HL-60 (cell line): ENCODE data around the gene SUN3.

ENCODE experiments used
- DNase-seq, 2 experiments: peaks; one replicate each; pipeline ENCODE4 v3.0.0-alpha.2; 2010 to 2020; ENCODE audit warnings: low read depth in 1 of 2, low spot score in 1 of 2
- H3K27ac ChIP-seq: fragments of 250-450 bp; sonication (Bioruptor Pico); replicated peaks from 2 replicates; pipeline ENCODE4 v1.5.1; 2020; ENCODE audit warnings: mild to moderate bottlenecking, moderate library complexity
- H3K27me3 ChIP-seq: fragments of 250-450 bp; sonication (Bioruptor Pico); 2 replicates; pipeline ENCODE4 v1.5.1; 2021; ENCODE audit warnings: mild to moderate bottlenecking, moderate library complexity; ENCODE audit not compliant: insufficient read depth, poor library complexity, severe bottlenecking
- H3K4me3 ChIP-seq: replicated peaks from 2 replicates; pipeline ENCODE4 v1.5.1; 2011; ENCODE audit warnings: mild to moderate bottlenecking, control low read depth, low read length; ENCODE audit not compliant: insufficient read depth
- CTCF ChIP-seq: IDR thresholded peaks from one replicate; pipeline ENCODE4 v1.5.1; 2011; ENCODE audit warnings: low read length, control low read depth, inconsistent platforms; ENCODE audit not compliant: insufficient read depth
- GABPA ChIP-seq: IDR thresholded peaks from 2 replicates; pipeline ENCODE4 v1.6.1; 2012; ENCODE audit warnings: low read depth
- POLR2AphosphoS5 ChIP-seq: IDR thresholded peaks from 2 replicates; pipeline ENCODE4 v1.6.1; 2012; ENCODE audit warnings: low read depth
- REST ChIP-seq: IDR thresholded peaks from 2 replicates; pipeline ENCODE4 v1.6.1; 2012; ENCODE audit warnings: low read depth; ENCODE audit not compliant: insufficient replicate concordance
- SPI1 ChIP-seq: IDR thresholded peaks from 2 replicates; pipeline ENCODE4 v1.6.1; 2012; ENCODE audit warnings: low read depth, mild to moderate bottlenecking, borderline replicate concordance
- long read RNA-seq: library from polyadenylated mRNA; unstranded; transcript quantifications from one replicate; pipeline ENCODE4 v2.0.0, GENCODE V29; 2020

Gene SUN3
- long read RNA-seq: 0 reads

- no peak for DNase-seq
- no peak within 1 kb of the TSS for H3K4me3 ChIP-seq
- TF ChIP-seq SPI1: no peak
- TF ChIP-seq REST: no peak
- H3K27me3 ChIP-seq: peaks cover 7% of the 10 kb centered on the region
- no peak within 1 kb of the TSS for H3K27ac ChIP-seq
Measured at GRCh38 chr7:48028938-48029337, at the start of gene SUN3. Gene SUN3 (minus strand): TSS chr7:48029107. CDS start chr7:48028938, 169 bp downstream.

GRCh38 chr7:48078470-48078869, 49.6 kb upstream of the SUN3 start:
- no peak for TF ChIP-seq REST
- no peak for TF ChIP-seq GABPA
- no peak for TF ChIP-seq SPI1
- TF ChIP-seq CTCF: no peak
- TF ChIP-seq POLR2AphosphoS5: no peak
- no peak for DNase-seq
- peaks cover 2% of the 10 kb centered on the region for H3K27me3 ChIP-seq
- H3K27ac ChIP-seq: no peak overlapping the region
- no peak overlapping the region for H3K4me3 ChIP-seq

- Histone ChIP-seq H3K4me3 (no peak overlapping the region), H3K27ac (no peak overlapping the region), H3K27me3 (peaks cover 2% of the 10 kb centered on the region)
- TF ChIP-seq CTCF (no peak), POLR2AphosphoS5 (no peak), SPI1 (no peak), GABPA (no peak), REST (no peak)
- no peak for DNase-seq
Measured at GRCh38 chr7:48077423-48077822, 48.5 kb upstream of the SUN3 start.

GRCh38 chr7:48074204-48074654, 45.3 kb upstream of the SUN3 start:
- Histone ChIP-seq H3K4me3 (no peak overlapping the region), H3K27me3 (no peaks in the 10 kb centered on the region), H3K27ac (no peak overlapping the region)
- no peak for TF ChIP-seq POLR2AphosphoS5
- no peak for TF ChIP-seq GABPA
- no peak for TF ChIP-seq SPI1
- no peak for TF ChIP-seq CTCF
- TF ChIP-seq REST: no peak
- DNase-seq: no peak
